ENCODE measurements around the gene CBX2.
A peak's percentile ranks its signal among the peaks of the same experiment; 100 is the strongest.

DNA sequence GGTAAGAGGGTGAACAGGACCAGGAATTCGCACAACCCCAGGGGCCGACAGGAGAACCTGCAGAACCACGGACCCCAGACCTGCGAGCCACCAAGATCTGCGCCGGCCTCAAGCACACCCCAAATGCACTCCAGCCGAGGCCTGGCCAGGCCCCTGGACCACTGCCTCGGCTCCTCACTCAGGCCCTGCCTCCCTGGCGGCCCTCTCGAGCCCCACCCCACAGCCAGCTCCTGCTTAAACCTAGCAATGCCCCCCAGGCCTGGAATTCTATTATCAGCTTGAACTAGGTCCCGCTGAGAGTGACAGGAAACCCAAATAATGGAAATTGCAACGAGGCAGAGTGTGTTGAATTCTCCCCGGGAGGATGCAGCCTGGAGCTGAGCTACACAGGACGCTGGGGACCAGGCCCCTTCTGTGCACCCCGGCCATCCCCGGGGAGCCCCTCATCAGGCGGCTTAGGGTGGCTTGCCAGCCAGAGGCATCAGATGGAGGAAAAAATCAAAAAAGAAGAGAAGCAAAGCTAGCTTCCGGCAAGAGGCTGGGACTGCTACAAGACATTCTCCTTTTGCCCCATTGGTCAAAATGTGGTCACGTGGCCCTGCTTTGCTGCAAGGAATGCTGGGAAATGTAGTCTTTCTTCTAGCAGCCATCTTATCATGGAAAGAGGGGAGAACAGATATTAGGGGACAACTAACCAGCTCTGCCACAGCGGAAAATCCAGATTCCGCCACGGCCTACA, 49.6 kb upstream of the CBX2 start:
- TF ChIP-seq, protein P1, sequence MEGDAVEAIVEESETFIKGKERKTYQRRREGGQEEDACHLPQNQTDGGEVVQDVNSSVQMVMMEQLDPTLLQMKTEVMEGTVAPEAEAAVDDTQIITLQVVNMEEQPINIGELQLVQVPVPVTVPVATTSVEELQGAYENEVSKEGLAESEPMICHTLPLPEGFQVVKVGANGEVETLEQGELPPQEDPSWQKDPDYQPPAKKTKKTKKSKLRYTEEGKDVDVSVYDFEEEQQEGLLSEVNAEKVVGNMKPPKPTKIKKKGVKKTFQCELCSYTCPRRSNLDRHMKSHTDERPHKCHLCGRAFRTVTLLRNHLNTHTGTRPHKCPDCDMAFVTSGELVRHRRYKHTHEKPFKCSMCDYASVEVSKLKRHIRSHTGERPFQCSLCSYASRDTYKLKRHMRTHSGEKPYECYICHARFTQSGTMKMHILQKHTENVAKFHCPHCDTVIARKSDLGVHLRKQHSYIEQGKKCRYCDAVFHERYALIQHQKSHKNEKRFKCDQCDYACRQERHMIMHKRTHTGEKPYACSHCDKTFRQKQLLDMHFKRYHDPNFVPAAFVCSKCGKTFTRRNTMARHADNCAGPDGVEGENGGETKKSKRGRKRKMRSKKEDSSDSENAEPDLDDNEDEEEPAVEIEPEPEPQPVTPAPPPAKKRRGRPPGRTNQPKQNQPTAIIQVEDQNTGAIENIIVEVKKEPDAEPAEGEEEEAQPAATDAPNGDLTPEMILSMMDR (conservative IDR thresholded peaks at IDR 0.05; ENCODE audit: low read depth, low read length) = no peak
- TF ChIP-seq POLR2A (IDR thresholded peaks at IDR 0.05; ENCODE audit: low read depth, low read length) (no peak), RFX5 (IDR thresholded peaks at IDR 0.05; ENCODE audit: low read depth, low read length) (no peak), RCOR1 (IDR thresholded peaks at IDR 0.05; ENCODE audit: insufficient replicate concordance, low read length) (no peak), MAZ (IDR thresholded peaks at IDR 0.05; ENCODE audit: borderline replicate concordance, low read depth, low read length) (no peak), FOS (IDR thresholded peaks at IDR 0.05; ENCODE audit: low read depth, low read length) (no peak), MXI1 (IDR thresholded peaks at IDR 0.05; ENCODE audit: borderline replicate concordance, low read depth, low read length) (no peak), MAFK (IDR thresholded peaks at IDR 0.05; ENCODE audit: low read depth, low read length) (no peak), CEBPB (IDR thresholded peaks at IDR 0.05; ENCODE audit: low read depth, low read length) (no peak), BHLHE40 (IDR thresholded peaks at IDR 0.05; ENCODE audit: low read depth, low read length) (no peak), RAD21 (IDR thresholded peaks at IDR 0.05; ENCODE audit: low read length) (no peak), CHD1 (IDR thresholded peaks at IDR 0.05; ENCODE audit: low read depth, low read length) (no peak)
- TF ChIP-seq, protein P2, sequence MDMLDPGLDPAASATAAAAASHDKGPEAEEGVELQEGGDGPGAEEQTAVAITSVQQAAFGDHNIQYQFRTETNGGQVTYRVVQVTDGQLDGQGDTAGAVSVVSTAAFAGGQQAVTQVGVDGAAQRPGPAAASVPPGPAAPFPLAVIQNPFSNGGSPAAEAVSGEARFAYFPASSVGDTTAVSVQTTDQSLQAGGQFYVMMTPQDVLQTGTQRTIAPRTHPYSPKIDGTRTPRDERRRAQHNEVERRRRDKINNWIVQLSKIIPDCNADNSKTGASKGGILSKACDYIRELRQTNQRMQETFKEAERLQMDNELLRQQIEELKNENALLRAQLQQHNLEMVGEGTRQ (IDR thresholded peaks at IDR 0.05; ENCODE audit: low read depth, low read length) = peak; percentile 99
- TF ChIP-seq, protein P3, sequence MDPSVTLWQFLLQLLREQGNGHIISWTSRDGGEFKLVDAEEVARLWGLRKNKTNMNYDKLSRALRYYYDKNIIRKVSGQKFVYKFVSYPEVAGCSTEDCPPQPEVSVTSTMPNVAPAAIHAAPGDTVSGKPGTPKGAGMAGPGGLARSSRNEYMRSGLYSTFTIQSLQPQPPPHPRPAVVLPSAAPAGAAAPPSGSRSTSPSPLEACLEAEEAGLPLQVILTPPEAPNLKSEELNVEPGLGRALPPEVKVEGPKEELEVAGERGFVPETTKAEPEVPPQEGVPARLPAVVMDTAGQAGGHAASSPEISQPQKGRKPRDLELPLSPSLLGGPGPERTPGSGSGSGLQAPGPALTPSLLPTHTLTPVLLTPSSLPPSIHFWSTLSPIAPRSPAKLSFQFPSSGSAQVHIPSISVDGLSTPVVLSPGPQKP (IDR thresholded peaks at IDR 0.05; ENCODE audit: borderline replicate concordance, low read depth, low read length) = no peak
